Activated naive CD8-positive, alpha-beta T cell treated with anti-CD3 and anti-CD28 coated beads, Interleukin-2, amount 10 ng/mL, durations not matched to agents 7 days and 5 days (primary cell): ENCODE results near the gene DYNLT2B. TPM values are rescaled to one million over a fixed set of nuclear protein-coding genes. Genes with fewer than 3 reads are reported as not detected.

Experiments
- ATAC-seq: fragments of 150-1000 bp; cut with Tn5 transposase; one replicate; pipeline ENCODE4 v1.10.0; 2021; ENCODE audit warnings: low read depth, moderate library complexity
- POLR2A ChIA-PET: fragments of 350-600 bp; sonication (Branson Sonifier 250); formaldehyde crosslinking; loops from one replicate; lab custom pipeline; 2021; ENCODE audit warnings: antibody characterized with exemption; lab: Charles Lee
- DNase-seq: peaks from one replicate; pipeline ENCODE4 v3.0.0; 2021
- H3K27ac Mint-ChIP-seq: one replicate; pipeline ENCODE4 v1.8.0; 2022; ENCODE audit warnings: mild to moderate bottlenecking, mixed read lengths
- H3K27me3 Mint-ChIP-seq: one replicate; pipeline ENCODE4 v1.8.0; 2022; ENCODE audit warnings: mild to moderate bottlenecking, moderate library complexity, mixed read lengths
- H3K36me3 Mint-ChIP-seq: one replicate; pipeline ENCODE4 v1.8.0; 2021; ENCODE audit warnings: mild to moderate bottlenecking, mixed read lengths
- H3K4me1 Mint-ChIP-seq: one replicate; pipeline ENCODE4 v1.8.0; 2021; ENCODE audit warnings: mixed read lengths
- H3K4me3 Mint-ChIP-seq: one replicate; pipeline ENCODE4 v1.8.0; 2022; ENCODE audit warnings: mild to moderate bottlenecking, moderate library complexity, mixed read lengths
- H3K9me3 Mint-ChIP-seq: one replicate; pipeline ENCODE4 v1.8.0; 2021; ENCODE audit warnings: mixed read lengths
- total RNA-seq, 2 experiments: library from RNA; stranded (reverse); gene quantifications; one replicate each; pipeline ENCODE4 v1.2.3, GENCODE V29; 2021

Gene DYNLT2B
- total RNA-seq, 2 experiments from 2014 or later = 15.4 to 18.9 TPM

- POLR2A ChIA-PET = no interaction called here
- DNase-seq (no peak), ATAC-seq (no peak)
- no peaks in the 10 kb centered on the region for H3K9me3 Mint-ChIP-seq
- peaks cover 2% of the 10 kb centered on the region for H3K36me3 Mint-ChIP-seq
- H3K4me3 Mint-ChIP-seq = no peak overlapping the region
- H3K27ac Mint-ChIP-seq = no peak overlapping the region
- H3K27me3 Mint-ChIP-seq = no peaks in the 10 kb centered on the region
- no peaks in the 10 kb centered on the region for H3K4me1 Mint-ChIP-seq
These were observed 22.4 kb upstream of the DYNLT2B start for GRCh38 chr3:196340466-196340865.

DNA sequence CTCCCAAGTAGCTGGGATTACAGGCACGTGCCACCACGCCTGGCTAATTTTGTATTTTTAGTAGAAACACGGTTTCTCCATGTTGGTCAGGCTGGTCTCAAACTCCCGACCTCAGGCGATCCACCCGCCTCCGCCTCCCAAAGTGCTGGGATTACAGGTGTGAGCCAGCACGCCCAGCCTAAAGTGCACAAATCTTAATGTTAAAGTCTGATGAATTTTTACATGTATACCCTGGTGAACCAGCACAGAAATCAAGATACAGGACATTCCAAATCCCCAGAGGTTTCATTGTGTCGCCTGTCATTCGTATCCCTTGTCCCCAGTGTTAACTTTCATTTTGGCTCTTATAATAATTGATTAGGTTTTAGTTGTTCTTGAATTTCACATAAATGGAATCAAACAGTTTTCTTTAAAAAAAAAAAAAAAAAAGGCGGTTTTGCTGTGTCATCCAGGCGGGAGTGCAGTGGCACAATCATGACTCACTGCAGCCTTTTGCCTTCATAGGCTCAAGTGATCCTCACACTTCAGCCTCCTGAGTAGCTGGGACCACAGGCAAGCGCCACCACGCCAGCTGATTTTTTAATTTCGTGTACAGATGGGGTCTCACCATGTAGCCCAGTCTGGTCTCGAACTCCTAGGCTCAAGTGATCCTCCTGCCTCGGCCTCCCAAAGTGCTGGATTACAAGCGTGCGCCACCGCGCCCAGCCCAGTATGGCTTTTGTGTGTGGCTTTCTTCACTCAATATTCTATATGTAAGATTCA, 21.6 kb upstream of the DYNLT2B start:
- no peaks in the 10 kb centered on the region for H3K36me3 Mint-ChIP-seq
- POLR2A ChIA-PET = interaction anchor here (0.7 kb wide), 1 partner anchor 125 kb away, joined by 5 read pairs; no protein-coding TSS in a partner anchor
- H3K27me3 Mint-ChIP-seq = no peaks in the 10 kb centered on the region
- H3K4me3 Mint-ChIP-seq = no peak overlapping the region
- H3K9me3 Mint-ChIP-seq = no peaks in the 10 kb centered on the region
- DNase-seq (no peak), ATAC-seq (no peak)
- H3K4me1 Mint-ChIP-seq = no peaks in the 10 kb centered on the region
- no peak overlapping the region for H3K27ac Mint-ChIP-seq

GRCh38 chr3:196339044-196339443, 21.0 kb upstream of the DYNLT2B start:
- H3K4me1 Mint-ChIP-seq = no peaks in the 10 kb centered on the region
- H3K27ac Mint-ChIP-seq = no peak overlapping the region
- H3K36me3 Mint-ChIP-seq = no peaks in the 10 kb centered on the region
- POLR2A ChIA-PET = no interaction called here
- H3K27me3 Mint-ChIP-seq = peaks cover 2% of the 10 kb centered on the region
- no peak for DNase-seq
- ATAC-seq = no peak
- no peaks in the 10 kb centered on the region for H3K9me3 Mint-ChIP-seq
- no peak overlapping the region for H3K4me3 Mint-ChIP-seq

GRCh38 chr3:196336319-196337145, 18.5 kb upstream of the DYNLT2B start:
- POLR2A ChIA-PET = interaction anchor here (0.6 kb wide), 1 partner anchor 8 kb away, joined by 7 read pairs; no protein-coding TSS in a partner anchor
- peaks cover 2% of the 10 kb centered on the region for H3K27me3 Mint-ChIP-seq
- DNase-seq (no peak), ATAC-seq (no peak)
- no peaks in the 10 kb centered on the region for H3K36me3 Mint-ChIP-seq
- no peaks in the 10 kb centered on the region for H3K4me1 Mint-ChIP-seq
- no peak overlapping the region for H3K4me3 Mint-ChIP-seq
- H3K27ac Mint-ChIP-seq = no peak overlapping the region
- H3K9me3 Mint-ChIP-seq = no peaks in the 10 kb centered on the region

DNA sequence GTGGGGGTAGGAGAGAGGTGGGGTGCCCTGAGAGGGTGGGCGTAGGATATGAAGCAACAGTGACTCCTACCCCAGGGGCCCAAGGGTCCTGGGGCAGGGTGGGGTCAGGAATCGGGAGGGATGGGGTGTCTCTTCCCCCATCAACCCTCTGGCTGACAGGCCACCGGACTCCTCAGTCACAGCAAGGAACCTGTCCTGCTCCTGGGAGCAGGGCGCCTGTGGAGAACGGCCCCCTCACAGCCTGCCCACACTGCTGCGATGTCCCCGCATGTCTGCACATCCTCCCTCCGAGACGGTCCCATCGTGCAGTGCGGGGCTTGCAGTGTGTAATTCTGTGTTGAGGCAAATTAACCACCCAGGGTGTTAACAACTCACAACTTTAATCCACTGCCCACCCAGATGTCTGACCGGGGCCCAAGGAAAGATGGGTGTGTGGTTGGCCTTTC, 17.5 kb upstream of the DYNLT2B start:
- POLR2A ChIA-PET = no interaction called here
- H3K4me1 Mint-ChIP-seq = no peaks in the 10 kb centered on the region
- no peaks in the 10 kb centered on the region for H3K9me3 Mint-ChIP-seq
- no peaks in the 10 kb centered on the region for H3K36me3 Mint-ChIP-seq
- DNase-seq = no peak
- no peak overlapping the region for H3K27ac Mint-ChIP-seq
- no peak for ATAC-seq
- peaks cover 2% of the 10 kb centered on the region for H3K27me3 Mint-ChIP-seq
- no peak overlapping the region for H3K4me3 Mint-ChIP-seq

DNA sequence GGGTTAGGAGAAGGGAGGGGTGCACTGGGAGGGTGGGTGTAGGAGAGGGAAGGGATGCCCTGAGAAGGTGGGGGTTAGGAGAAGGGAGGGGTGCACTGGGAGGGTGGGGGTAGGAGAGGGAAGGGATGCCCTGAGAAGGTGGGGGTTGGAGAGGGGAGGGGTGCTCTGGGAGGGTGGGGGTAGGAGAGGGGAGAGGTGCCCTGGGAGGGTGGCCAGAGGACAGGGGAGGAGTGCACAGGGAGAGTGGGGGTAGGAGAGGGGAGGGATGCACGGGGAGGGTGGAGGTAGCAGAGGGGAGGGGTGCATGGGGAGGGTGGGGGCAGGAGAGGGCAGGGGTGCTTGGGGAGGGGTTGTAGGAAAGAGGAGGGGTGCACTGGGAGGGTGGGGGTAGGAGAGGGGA, 16.9 kb upstream of the DYNLT2B start:
- Mint-ChIP-seq H3K9me3 (no peaks in the 10 kb centered on the region), H3K4me3 (no peak overlapping the region), H3K27me3 (peaks cover 7% of the 10 kb centered on the region), H3K27ac (no peak overlapping the region), H3K36me3 (no peaks in the 10 kb centered on the region), H3K4me1 (no peaks in the 10 kb centered on the region)
- DNase-seq (no peak), ATAC-seq (no peak)
- POLR2A ChIA-PET = no interaction called here

DNA sequence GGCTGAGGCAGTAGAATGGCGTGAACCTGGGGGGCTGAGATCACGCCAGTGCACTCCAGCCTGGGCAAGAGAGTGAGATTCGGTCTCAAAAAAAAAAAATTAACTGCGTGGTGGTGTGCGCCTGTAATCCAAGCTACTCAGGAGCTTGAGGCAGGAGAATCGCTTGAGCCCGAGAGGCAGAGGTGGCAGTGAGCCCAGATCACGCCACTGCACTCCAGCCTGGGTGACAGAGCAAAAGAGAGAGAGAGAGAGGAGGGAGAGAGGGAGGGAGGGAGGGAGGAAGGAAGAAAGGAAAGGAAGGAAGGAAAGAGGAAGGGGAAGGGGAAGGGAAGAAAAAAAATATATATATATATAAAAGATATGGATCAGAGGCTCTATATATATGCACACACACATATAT, 14.1 kb upstream of the DYNLT2B start:
- H3K36me3 Mint-ChIP-seq = no peaks in the 10 kb centered on the region
- no peaks in the 10 kb centered on the region for H3K4me1 Mint-ChIP-seq
- H3K4me3 Mint-ChIP-seq = no peak overlapping the region
- H3K9me3 Mint-ChIP-seq = no peaks in the 10 kb centered on the region
- POLR2A ChIA-PET = interaction anchor here (0.7 kb wide), 1 partner anchor 176 kb away, joined by 3 read pairs; no protein-coding TSS in a partner anchor
- H3K27ac Mint-ChIP-seq = no peak overlapping the region
- DNase-seq (no peak), ATAC-seq (no peak)
- H3K27me3 Mint-ChIP-seq = peaks cover 13% of the 10 kb centered on the region

DNA sequence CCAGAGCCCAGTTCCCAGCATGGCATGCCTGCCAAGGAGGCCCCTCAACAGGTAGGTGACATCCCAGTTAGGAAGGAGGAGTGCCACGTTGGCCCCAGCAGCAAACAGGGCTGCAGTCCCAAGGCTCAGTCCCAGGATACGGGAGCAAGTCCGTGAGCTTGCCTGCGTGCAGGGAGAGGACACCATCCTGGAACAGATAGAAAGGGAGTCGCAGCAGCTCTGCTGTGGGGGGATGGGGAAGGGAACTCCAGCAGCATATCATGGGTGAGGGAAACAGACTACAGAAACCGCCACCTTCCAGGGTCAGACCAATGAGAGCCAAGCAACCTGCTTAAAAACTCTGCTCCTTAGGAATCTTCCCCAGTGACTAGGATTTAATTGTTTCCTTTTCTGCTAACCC, 9.4 kb upstream of the DYNLT2B start:
- POLR2A ChIA-PET = interaction anchor here (1.0 kb wide), 1 partner anchor 10 kb away, joined by 4 read pairs; the partner anchor contains the start of gene DYNLT2B
- no peak overlapping the region for H3K27ac Mint-ChIP-seq
- no peaks in the 10 kb centered on the region for H3K9me3 Mint-ChIP-seq
- no peak for ATAC-seq
- no peaks in the 10 kb centered on the region for H3K4me1 Mint-ChIP-seq
- DNase-seq = no peak
- H3K27me3 Mint-ChIP-seq = peaks cover 10% of the 10 kb centered on the region
- H3K36me3 Mint-ChIP-seq = no peaks in the 10 kb centered on the region
- H3K4me3 Mint-ChIP-seq = no peak overlapping the region

GRCh38 chr3:196326936-196327335, 8.9 kb upstream of the DYNLT2B start:
- H3K27ac Mint-ChIP-seq = no peak overlapping the region
- H3K4me3 Mint-ChIP-seq = no peak overlapping the region
- H3K27me3 Mint-ChIP-seq = peaks cover 10% of the 10 kb centered on the region
- no peaks in the 10 kb centered on the region for H3K4me1 Mint-ChIP-seq
- DNase-seq = no peak
- H3K36me3 Mint-ChIP-seq = no peaks in the 10 kb centered on the region
- POLR2A ChIA-PET = interaction anchor here (1.0 kb wide), 1 partner anchor 9 kb away, joined by 4 read pairs; the partner anchor contains the start of gene DYNLT2B
- no peaks in the 10 kb centered on the region for H3K9me3 Mint-ChIP-seq
- ATAC-seq = no peak

DNA sequence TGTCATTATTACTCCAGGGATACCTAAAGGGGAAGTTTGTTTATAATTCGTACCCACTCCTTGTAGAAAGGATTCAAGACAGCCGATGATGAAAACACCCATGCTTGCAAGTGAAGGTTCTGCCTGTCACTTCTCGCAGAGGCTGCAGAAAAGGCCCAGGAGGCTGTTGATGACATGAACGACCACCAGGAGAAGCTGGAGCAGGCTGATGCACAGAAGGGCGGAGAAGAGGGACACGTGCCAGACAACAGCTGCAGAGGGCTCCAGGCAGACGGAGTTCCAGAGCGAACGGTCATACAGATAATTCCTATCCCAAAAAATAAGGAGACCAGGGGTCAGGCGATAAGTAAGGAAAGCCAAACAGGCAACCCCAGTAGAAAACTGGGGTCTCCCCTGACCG, 5.7 kb upstream of the DYNLT2B start:
- no peak overlapping the region for H3K27ac Mint-ChIP-seq
- no peak overlapping the region for H3K4me3 Mint-ChIP-seq
- peaks cover 1% of the 10 kb centered on the region for H3K36me3 Mint-ChIP-seq
- DNase-seq = no peak
- no peak for ATAC-seq
- POLR2A ChIA-PET = no interaction called here
- peaks cover 1% of the 10 kb centered on the region for H3K4me1 Mint-ChIP-seq
- no peaks in the 10 kb centered on the region for H3K9me3 Mint-ChIP-seq
- H3K27me3 Mint-ChIP-seq = peaks cover 4% of the 10 kb centered on the region

- peaks cover 1% of the 10 kb centered on the region for H3K36me3 Mint-ChIP-seq
- no peak overlapping the region for H3K4me3 Mint-ChIP-seq
- H3K27me3 Mint-ChIP-seq = peaks cover 4% of the 10 kb centered on the region
- POLR2A ChIA-PET = no interaction called here
- no peak overlapping the region for H3K27ac Mint-ChIP-seq
- ATAC-seq (no peak), DNase-seq (no peak)
- peaks cover 1% of the 10 kb centered on the region for H3K4me1 Mint-ChIP-seq
- H3K9me3 Mint-ChIP-seq = no peaks in the 10 kb centered on the region
These were observed 5.0 kb upstream of the DYNLT2B start for GRCh38 chr3:196323016-196323415.

DNA sequence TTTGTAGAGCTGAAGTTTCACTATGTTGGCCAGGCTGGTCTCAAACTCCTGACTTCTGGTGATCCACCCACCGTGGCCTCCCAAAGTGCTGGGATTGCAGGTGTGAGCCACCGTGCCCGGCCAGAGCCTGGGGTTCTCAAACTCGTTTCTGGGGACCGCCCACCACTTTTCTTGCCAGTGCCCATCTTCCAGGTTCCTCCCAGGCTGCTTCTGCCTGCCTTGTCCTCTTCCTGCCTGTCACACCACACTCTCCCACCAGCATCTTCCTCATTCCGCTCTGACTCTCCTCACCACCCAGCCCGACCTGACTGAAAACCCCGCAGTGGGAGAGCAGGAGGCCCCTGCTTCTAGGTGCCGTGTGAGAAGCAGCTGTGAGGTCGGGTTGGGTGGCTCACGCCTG, 3.1 kb upstream of the DYNLT2B start:
- no peak for ATAC-seq
- H3K9me3 Mint-ChIP-seq = no peaks in the 10 kb centered on the region
- POLR2A ChIA-PET = no interaction called here
- H3K36me3 Mint-ChIP-seq = peaks cover 1% of the 10 kb centered on the region
- DNase-seq = no peak
- H3K4me1 Mint-ChIP-seq = peaks cover 5% of the 10 kb centered on the region
- no peak overlapping the region for H3K4me3 Mint-ChIP-seq
- H3K27ac Mint-ChIP-seq = no peak overlapping the region
- no peaks in the 10 kb centered on the region for H3K27me3 Mint-ChIP-seq

GRCh38 chr3:196320137-196320536, 2.1 kb upstream of the DYNLT2B start:
- POLR2A ChIA-PET = interaction anchor here (0.9 kb wide), 1 partner anchor 39 kb away, joined by 3 read pairs; no protein-coding TSS in a partner anchor
- Mint-ChIP-seq H3K9me3 (no peaks in the 10 kb centered on the region), H3K4me1 (peaks cover 5% of the 10 kb centered on the region), H3K27ac (no peak overlapping the region), H3K4me3 (no peak overlapping the region), H3K27me3 (no peaks in the 10 kb centered on the region), H3K36me3 (peaks cover 1% of the 10 kb centered on the region)
- ATAC-seq = no peak
- DNase-seq = no peak
